Stimulated activated CD4-positive, alpha-beta T cell treated with anti-CD3 and anti-CD28 coated beads, Interleukin-1b, Interleukin-23, amount 100 ng/mL, for 1 hour (primary cell): ENCODE results near the gene SIGLEC7.

ENCODE experiments used
- DNase-seq, 2 donors: peaks; one replicate each; pipeline ENCODE4 v3.0.0-alpha.2; 2020; ENCODE audit warnings: low read depth in 2 of 2

Gene SIGLEC7

DNA sequence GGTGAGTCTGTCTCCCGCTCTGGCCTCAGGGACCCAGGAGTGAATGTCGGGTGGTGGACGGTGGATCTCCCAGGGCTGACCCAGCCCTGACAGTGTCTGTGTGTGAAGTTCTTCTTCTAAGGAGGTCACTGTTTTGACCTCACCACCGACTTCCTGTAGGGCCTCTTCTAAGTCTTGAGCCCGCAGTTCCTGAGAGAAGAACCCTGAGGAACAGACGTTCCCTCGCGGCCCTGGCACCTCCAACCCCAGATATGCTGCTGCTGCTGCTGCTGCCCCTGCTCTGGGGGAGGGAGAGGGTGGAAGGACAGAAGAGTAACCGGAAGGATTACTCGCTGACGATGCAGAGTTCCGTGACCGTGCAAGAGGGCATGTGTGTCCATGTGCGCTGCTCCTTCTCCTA is at the start of gene SIGLEC7:
Gene SIGLEC7, plus strand, starts transcription at position 183 of the 400 bp plus-strand sequence. Its CDS starts 69 bp downstream, at position 252.
- no peak for DNase-seq

DNA sequence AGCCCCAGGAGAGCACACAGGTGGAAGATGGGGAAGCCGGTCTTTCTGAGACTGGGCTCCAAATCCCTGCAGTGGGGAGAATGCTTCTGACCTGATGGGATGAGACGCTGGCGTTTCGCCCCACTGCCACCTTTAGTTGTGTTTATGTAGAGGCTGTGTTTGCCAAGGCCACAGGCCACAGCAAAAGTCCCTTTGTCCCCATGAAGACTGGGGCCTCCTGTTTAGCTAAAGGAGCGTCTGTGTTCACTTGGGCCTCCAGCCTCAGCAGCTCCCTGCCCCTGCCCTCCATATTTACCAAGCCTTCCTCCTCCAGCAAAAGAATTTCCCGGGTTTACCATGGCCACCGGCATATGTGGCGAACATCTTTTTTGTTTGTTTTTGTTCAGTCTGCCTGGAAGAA is 49.0 kb upstream of the SIGLEC7 start:
- no peak for DNase-seq

DNA sequence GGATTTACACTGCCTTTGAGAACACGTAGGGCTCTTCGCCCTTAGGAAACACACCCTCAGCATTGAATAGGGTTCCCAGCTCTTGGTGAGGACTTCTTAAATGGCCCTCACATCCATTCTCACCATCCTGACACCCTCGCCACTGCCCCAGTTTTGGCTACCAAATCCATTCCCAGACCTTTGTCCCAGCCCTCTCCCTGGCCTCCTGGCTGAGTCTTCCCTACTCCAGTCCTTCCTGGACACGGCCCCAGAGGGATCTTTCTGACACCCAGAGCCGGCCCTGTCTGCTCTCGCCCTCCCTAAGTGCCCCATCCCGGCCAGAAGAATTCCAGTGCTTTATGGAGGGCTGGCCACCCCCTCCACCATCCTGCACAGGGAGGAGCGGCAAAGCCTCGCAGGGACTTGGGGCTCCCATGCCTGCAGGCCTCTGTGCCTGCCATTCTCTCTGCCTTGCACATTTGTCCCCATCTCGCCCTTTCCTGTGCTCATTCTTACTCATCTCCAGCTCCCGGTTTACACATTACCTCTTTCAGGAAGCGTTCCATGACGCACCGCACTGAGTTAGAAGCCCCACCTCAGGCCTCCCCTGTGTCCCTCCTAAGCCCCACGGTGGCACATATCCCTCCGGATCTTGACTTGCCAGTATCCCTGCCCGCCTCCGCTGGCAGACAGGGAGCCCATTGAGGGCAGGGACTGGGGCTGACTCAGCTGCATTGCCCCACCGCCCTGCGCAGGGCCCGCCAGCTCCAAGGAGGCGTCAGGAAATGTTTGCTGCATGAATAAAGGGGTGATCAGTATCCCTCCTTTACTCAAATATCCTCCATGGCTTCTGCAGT is 48.4 kb upstream of the SIGLEC7 start:
- DNase-seq: no peak

DNA sequence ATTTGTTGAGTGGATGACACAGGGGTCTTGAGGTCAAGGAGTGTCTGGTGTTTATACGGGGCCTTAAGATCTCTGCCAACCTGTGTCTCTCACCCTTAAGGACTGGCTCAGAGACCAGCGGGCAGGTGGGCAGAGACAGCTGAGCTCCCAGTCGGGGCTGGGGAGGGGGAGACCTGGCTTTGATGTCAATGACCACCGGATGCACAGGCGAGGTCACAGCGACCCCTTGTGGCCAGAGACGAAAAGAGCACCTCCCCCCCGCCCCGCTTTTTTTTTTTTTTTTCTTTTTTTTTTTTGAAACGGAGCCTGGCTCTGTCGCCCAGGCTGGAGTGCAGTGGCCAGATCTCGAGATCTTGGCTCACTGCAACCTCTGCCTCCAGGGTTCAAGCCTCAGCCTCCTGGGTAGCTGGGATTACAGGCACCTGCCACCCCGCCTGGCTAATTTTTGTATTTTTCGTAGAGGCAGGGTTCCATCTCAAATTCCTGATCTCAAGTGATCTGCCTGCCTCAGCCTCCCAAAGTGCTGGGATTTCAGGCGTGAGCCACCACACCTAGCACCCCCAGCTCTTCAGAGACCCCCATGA is 47.3 kb upstream of the SIGLEC7 start:
- no peak for DNase-seq

DNA sequence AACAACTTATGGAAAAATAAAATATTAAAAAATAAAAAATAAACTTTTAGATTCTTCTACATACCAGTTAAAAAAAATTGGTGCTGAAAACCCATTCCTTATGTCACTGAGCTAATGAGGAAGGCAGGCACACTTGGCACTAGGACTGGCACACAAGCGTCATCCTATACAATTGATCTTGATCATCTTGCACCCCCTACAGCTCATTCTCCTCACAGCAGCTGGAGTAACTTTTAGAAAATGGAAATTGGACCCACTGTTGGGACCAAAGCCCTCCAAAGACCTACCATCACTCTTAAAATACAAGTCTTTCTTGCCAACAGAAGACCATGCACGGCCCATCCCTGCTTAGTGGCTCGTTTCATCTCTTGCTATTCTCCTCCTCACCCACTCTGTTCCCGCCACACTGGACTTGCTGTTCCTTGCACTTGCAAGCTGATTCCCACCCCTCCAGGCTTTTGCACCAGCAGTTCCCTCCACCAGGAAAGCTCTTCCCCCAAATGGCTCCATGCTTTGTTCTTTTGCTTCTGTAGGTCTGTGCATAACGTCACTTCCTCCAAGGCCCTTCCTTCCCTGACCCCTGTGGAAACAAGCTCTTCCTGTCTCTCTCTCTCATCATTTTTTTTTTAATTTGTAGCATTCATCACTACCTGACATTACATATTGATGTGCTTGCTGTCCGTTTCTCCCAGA is 45.5 kb upstream of the SIGLEC7 start:
- DNase-seq: no peak

DNA sequence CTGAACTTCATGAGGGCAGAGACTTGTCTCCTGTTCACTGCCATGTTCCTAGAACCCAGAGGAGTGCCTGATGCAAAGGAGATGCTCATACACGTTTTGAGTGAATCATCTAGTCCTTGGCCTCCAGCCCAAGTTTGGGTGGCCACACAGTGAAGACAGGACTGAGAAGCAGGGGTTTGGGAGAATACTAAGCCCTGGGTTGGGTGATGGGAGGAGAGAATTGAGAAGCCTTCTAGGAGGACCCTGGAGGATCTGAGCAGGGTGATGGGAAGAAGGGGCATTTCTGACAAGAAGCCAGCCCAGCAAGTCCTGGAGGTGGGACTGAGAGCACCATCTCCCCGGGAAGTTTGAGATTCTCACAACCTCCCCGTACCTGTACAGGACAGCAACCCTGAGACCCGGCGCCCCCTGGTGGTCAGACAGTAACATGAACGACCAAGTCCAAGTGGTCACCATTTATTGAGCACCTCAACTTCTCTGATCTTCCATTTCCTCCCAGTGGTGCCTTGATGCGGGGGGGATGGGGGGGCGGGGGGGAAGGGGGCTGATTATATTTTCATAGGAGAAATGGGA is 44.8 kb upstream of the SIGLEC7 start:
- peak; percentile 42 to 63 for DNase-seq

DNA sequence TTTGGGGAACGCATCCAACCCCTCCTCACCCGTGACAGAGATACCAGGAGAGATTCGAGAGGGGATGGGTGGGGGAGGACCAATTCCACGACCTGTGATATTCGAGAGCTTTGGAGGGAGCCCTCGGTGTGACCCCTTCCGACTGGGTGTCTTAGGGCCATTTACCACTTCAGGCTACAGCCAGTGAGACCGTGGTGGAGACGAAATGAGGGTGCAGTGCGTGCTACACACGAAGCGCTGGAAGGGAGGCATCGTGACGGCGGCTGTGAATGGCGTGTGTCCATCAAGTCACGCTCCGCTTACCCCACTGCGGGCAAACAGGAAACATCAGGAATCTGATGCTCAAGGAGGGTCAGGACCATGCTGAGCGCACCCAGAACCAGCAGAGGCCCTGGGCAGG is 44.3 kb upstream of the SIGLEC7 start:
- DNase-seq: no peak

DNA sequence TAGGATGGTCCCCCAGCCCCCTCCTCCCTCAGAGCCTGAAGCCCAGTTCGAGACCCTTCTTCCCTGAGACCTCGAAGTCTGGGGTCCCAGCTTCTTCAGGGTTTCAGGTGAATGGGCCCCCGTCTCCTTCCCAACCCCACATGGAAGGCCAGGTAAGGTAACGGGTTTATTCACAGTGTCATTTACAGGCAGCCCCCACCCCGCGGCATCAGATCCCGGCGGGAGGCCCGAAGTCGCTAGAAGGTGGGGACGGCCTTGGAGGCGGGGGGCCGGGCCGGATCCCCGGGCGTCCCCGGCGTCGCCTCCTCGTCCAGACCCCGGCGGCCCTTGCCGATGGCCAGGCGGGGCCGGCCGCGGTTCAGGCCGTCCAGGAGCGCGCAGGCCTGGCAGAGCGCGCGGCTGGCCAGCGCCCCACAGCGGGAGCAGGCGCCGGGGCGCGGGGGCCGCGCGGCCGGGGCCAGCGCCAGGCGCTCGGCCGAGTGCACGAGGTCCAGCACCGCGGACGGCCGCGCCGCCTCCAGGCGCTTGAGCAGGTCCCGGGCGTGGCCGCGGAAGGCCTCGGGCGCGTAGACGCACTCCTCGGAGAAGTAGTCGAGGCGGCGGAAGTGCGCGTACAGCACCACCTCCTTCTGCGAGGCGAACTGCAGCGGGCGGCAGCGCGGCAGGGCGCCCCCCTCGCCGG is 43.6 kb upstream of the SIGLEC7 start:
- DNase-seq: no peak

DNA sequence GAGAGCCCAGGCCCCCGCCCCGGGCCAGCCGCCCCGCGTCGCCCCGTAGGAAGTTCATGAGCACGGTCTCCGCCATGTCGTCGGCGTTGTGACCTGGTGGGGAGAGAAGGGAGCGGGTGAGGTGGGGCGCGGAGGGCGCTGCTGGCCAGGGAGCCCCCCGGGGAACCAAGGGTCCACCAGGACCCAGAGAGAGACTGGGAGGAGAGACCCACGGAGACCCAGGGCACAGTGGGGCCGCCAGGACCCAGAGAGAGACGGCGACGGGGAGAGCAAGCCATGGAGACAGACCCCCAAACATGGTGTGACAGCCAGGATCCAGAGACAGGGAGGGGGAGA is 43.1 kb upstream of the SIGLEC7 start:
- no peak for DNase-seq

DNA sequence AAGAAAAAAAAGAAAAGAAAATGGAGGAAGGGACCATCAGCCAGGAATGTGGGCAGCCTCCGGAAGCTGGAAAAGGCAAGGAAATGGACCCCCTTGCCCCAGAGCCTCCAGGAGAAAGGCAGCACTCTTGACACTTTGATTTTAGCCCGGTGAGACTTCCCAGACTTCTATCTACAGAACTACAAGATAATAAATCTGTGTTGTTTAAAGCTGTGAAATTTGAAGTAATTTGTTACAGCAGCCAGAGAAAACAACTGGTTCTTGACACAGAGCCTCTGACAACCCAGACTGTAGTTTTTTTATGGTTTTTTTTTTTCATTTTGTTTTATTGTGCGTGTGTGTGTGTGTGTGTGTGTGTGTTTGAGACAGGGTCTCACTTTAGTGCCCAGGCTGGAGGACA is 41.5 kb upstream of the SIGLEC7 start:
- DNase-seq: no peak

DNA sequence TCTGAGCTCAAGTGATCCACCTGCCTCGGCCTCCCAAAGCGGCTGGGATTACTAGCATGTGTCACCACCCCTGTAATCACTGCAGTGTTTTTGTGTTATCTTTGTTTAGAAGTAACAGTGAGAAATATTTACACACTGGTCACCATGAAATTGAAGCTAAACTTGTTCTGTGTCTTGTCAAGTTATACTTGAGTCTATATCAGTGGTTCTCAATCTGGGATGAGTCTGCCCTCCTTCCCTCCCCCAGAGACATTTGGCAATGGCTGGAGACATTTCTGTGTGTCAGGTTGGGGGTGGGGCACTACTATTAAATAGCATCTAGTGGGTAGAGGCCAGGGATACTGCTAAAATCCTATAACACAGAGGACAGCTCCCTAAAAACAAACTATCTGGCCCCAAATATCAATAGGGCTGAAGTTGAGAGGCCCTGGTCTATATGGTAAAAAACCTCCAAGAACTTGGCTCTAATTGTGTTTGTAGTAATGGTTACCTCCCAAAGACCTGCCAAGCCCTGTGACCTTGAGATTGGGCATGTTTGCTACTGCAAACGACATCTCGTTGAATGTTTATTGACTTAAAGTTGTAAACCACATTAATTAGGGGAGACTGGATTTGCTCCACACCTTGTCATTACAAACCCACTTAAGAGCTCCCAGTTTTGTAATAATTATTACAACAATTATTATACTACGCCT is 40.8 kb upstream of the SIGLEC7 start:
- DNase-seq: no peak

DNA sequence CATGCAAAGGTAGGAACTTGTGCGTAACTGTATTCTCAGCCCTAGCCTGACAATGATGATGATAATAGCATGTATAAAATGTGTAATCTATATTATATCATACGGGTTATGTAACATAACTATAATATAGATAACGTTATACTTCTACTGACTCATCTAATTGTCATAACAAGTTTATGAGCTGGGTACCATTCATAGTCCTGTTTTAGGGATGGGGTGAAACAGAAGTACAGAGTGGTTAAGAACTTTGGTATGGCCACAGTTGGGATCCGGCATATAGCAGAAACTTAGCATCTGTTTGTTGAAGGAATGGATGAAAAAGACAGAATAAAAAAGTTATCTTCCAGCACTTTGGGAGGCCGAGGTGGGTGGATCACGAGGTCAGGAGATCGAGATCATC is 39.1 kb upstream of the SIGLEC7 start:
- DNase-seq: no peak

DNA sequence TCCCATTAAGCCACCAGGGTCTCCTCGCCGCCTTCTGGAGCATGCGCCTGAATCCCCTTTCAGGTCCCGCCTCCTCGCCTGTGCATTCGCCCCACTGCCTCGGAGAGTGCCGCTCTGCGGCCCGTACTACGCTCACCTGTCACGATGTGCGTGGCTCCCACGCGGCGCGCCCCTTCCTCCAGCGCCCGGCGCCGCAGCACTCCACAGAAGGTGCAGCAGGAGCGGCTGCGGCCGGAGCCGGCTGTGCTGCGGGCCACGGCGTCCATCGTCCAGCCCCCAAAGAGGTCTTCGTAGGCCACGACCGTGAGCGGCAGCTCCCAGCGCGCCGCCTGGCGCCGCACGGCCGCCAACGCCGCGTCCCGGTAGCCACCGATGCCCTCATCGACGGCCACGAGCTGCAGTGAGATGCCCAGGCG is 38.2 kb upstream of the SIGLEC7 start:
- DNase-seq: no peak

DNA sequence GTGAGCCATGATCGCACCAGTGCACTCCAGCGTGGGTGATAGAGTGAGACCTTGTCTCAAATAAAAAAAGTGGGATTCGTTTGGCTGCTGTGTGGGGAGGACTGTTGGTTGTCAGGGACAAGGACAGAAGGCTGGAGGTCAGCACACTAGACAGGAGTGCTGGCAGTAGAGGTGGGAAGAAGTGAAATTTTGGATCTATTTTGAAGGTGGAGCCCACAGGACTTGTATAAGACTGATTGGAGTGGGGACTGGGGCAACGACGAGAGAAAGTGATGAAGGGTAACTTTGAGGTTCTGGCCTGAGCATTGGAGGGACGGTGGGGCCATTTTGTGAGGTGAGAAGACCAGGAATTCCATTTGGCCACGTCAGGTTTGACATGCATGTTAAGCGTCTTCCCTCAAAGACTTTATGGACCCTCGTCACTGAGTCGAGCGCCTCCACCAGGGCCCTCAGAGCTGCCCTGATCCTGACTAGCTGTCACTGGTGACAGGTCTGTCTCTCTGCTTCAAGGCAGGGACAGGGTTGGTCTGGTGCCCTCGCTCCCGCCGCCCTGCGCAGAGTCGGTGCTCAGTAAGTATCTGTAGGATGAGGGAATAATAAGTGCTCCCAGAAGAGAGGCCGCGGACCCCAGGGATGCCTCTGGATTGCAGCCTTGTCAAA is 34.6 kb upstream of the SIGLEC7 start:
- no peak for DNase-seq

DNA sequence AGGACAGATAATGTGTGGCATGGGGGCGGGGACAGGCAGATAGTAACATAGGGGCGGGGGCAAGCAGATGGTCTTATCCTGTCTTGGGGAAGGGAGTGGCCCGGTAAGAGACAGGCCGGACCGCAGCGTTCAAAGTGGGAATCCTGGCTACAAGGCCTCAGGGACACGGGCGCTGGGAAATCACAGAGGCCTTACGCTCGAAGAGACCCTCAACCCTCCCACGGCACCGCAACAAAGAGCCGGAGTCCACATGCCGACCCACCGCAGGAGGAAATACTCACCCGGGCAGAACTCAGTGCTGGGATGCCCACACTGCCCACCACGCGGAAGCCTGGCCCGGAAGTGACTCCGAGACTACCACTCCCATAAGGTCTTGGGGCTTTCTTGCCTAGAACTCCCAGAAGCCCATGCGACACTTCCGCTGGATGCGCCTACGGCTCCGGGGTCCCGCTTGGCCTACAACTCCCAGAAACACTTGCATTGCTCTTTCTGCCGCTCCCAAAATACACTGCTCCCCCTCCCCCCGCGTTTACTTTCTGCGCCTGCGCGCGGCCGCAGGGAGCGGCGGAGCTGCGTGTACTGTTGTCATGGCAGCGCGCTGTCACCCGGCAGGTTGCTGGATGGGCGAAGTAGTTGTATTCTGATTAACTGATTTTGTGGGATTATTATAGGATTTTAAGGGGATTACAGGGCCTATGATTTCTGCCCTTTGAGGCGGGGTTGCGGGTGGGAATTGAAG is 33.9 kb upstream of the SIGLEC7 start, which contains the start of gene CTU1:
Gene CTU1, minus strand, starts transcription at position 344 of the 739 bp plus-strand sequence. CDS start 3,840 bp downstream, outside the sequence.
- peak; percentile 96 to 97 for DNase-seq

DNA sequence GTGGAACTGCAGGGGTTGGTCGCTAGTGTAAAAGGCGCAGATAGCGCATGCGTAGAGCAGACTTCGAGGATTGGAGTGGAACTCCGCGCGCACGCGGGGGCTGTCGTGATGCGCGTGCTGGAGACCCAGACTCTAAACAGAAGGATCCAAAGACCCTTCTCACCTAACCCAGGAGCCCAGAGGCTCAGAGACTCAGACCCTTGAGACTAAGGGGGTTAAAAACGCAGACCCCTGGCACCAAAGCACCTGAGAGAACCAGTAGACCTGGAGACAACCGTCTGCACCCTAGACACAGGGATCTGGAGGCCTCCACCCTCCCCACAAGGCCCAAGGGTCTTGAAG is 33.3 kb upstream of the SIGLEC7 start:
- no peak for DNase-seq

DNA sequence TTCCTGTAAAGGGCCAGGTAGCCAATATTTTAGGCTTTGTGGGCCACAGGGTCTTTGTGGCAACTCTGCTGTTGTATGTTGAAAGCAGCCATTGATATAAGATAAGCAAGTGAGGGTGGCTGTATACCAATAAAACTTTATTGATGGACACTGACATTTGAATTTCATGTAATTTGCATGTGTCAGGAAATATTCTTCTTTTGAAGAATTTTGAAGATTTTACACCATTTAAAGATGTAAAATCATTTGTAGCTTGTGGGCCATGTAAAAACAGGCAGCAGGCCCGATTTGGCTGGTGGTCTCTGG is 31.5 kb upstream of the SIGLEC7 start:
- no peak for DNase-seq

DNA sequence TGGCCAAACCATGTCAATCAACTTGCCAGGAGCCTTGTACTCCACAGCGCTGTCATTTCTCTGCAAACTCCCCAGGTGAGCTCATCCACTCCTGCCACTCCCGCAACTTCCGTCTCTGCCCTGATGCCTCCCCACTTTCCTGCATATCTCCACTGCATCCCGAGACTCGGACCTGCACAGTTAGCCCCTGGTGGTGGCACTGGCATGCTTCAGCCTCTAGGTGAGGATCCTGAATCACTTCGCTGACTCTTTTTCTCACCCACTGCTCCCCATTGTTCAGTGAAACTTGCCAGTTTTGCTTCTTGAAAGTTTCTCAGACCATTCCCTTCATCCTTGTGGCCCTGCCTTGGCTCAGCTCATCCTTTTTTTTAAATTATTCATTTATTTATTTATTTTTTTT is 30.5 kb upstream of the SIGLEC7 start:
- DNase-seq: no peak

DNA sequence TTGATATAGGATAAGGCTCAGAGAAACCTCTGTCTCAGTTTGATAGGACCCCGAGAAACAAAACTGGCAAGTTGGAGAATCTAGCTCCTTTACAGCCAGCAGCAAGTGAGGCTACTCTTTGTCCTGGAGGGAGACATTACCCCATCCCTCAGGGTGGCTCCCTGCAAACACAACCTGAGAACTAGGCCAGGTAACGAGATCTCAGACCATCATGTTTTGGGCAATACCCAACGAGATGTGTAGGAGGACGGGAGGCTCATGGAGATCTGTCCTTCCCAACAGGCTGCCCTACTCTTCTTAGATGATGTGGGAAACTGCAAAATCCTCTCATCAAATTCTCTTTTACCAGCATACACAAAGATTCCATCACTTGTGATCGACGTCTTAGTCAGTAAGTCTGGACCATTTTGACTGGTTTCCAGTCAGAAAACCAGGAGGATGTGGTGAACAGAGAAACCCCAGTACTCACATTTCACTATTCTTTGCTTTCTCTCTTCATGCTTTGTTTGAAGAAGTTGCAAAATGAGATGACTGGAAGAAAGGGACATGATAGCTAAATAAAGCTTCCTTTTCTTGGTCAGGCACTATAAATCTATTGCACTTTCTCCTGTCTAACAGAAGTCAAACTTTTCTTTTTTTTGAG is 27.9 kb upstream of the SIGLEC7 start:
- DNase-seq: no peak

DNA sequence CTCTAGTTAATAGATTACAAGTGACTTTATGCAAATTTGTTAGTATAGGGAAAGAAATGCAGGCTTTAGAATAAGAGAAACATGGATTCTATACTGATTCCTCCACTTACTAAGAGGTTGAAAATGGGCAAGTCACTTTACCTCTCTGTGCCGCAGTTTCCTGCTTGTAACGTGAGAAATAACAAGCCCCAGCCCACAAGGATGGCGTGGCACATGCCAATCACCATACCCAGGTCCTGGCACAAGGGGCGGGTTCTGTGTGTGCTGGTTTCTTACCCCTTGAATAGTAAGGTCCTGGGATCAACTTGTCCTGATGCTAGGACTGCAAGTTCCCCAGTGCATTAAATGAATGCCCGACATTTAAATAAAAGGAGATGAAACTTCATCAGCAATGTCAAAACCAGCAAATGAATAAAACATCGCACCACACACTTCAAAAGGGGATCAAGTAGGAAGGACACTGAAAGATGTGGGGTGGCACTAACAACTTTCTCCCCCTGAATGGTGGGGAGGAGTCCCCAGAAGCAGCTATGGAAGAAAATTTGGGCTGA is 25.3 kb upstream of the SIGLEC7 start:
- no peak for DNase-seq
